SU-DHL-6 (cell line): ENCODE results near the gene TSLP.

Experiments
- EZH2phosphoT487 ChIP-seq: fragments of 200-600 bp; sonication (generic), shearing (Covaris generic); conservative IDR thresholded peaks from 2 replicates; pipeline ENCODE4 v1.6.1; 2018; ENCODE audit warnings: mild to moderate bottlenecking, antibody characterized with exemption, low read length, moderate library complexity, mixed read lengths
- TF ChIP-seq, protein P1 (sequence below): fragments of 200-600 bp; sonication (generic); IDR thresholded peaks from one replicate; pipeline ENCODE4 v1.5.1; 2017; ENCODE audit warnings: antibody characterized with exemption, mild to moderate bottlenecking, low read length, moderate library complexity; ENCODE audit not compliant: insufficient read depth, poor library complexity, severe bottlenecking

DNA sequence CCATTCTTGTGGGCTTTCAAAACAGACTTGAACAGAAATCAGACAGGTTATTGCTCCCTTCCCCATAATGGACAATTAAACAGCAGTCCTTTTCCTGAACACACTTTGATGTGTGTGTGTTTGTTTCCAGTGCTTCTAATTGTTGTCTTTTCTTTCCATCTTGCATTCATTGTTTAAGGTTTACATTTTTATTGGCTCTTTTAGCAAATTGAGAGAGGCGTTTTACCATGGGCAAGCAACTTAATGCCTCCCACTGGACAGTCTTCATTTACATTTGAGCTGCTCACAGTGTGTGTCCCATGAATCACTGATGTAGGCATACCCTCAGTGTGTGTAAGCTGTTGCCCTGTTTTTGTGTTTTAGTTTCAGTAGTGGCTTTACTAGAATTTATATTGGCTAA lies 45.6 kb downstream of the TSLP start:
- TF ChIP-seq, protein P1, sequence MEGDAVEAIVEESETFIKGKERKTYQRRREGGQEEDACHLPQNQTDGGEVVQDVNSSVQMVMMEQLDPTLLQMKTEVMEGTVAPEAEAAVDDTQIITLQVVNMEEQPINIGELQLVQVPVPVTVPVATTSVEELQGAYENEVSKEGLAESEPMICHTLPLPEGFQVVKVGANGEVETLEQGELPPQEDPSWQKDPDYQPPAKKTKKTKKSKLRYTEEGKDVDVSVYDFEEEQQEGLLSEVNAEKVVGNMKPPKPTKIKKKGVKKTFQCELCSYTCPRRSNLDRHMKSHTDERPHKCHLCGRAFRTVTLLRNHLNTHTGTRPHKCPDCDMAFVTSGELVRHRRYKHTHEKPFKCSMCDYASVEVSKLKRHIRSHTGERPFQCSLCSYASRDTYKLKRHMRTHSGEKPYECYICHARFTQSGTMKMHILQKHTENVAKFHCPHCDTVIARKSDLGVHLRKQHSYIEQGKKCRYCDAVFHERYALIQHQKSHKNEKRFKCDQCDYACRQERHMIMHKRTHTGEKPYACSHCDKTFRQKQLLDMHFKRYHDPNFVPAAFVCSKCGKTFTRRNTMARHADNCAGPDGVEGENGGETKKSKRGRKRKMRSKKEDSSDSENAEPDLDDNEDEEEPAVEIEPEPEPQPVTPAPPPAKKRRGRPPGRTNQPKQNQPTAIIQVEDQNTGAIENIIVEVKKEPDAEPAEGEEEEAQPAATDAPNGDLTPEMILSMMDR: no peak
- no peak for TF ChIP-seq EZH2phosphoT487
